HG02840 (cell line): Measurements from ENCODE around the gene S1PR3.

ENCODE experiments used
- ATAC-seq: cut with Tn5 transposase; IDR thresholded peaks from one replicate; pipeline ENCODE4 v1.9.1; 2021; ENCODE audit warnings: mild to moderate bottlenecking, moderate library complexity, moderate number of reproducible peaks; ENCODE audit not compliant: unreplicated experiment, low FRiP score

The S1PR3 gene

GRCh38 chr9:88988796-88989641, 2.2 kb upstream of the S1PR3 start:
- ATAC-seq = no peak

- no peak for ATAC-seq
Measured at GRCh38 chr9:88990041-88990728, 1.1 kb upstream of the S1PR3 start.

GRCh38 chr9:88990729-88991065, 571 bp upstream of the S1PR3 start:
- no peak for ATAC-seq

- ATAC-seq = no peak
Measured at GRCh38 chr9:88992556-88992955, 1.3 kb downstream of the S1PR3 start.

- no peak for ATAC-seq
Measured at GRCh38 chr9:88993327-88993726, 2.1 kb downstream of the S1PR3 start.

- no peak for ATAC-seq
Measured at GRCh38 chr9:88993871-88994460, 2.7 kb downstream of the S1PR3 start.

GRCh38 chr9:88994469-88995199, 3.4 kb downstream of the S1PR3 start:
- no peak for ATAC-seq

- ATAC-seq = no peak
Measured at GRCh38 chr9:88995200-88995577, 3.9 kb downstream of the S1PR3 start.

GRCh38 chr9:88995627-88996026, 4.4 kb downstream of the S1PR3 start:
- no peak for ATAC-seq

GRCh38 chr9:88996046-88996920, 5.0 kb downstream of the S1PR3 start:
- ATAC-seq = no peak

GRCh38 chr9:88996921-88997235, 5.6 kb downstream of the S1PR3 start:
- no peak for ATAC-seq

GRCh38 chr9:88997646-88998045, 6.4 kb downstream of the S1PR3 start:
- no peak for ATAC-seq

GRCh38 chr9:88998503-88998902, 7.2 kb downstream of the S1PR3 start:
- ATAC-seq = no peak

- no peak for ATAC-seq
Measured at GRCh38 chr9:88998911-88999310, 7.6 kb downstream of the S1PR3 start.

GRCh38 chr9:89000371-89000781, 9.1 kb downstream of the S1PR3 start:
- no peak for ATAC-seq

GRCh38 chr9:89000973-89001916, 10.0 kb downstream of the S1PR3 start:
- ATAC-seq = no peak

- ATAC-seq = no peak
Measured at GRCh38 chr9:89001917-89002540, 10.8 kb downstream of the S1PR3 start.

GRCh38 chr9:89002987-89003386, 11.7 kb downstream of the S1PR3 start:
- ATAC-seq = no peak

- no peak for ATAC-seq
Measured at GRCh38 chr9:89005323-89005722, 14.1 kb downstream of the S1PR3 start.
